Dedifferentiated amniotic fluid mesenchymal stem cell (primary cell): ENCODE results near the gene ZFHX2.

Experiments used
- DNase-seq: peaks from one replicate; pipeline ENCODE4 v3.0.0-alpha.2; 2016; ENCODE audit errors: extremely low spot score

Gene ZFHX2

DNA sequence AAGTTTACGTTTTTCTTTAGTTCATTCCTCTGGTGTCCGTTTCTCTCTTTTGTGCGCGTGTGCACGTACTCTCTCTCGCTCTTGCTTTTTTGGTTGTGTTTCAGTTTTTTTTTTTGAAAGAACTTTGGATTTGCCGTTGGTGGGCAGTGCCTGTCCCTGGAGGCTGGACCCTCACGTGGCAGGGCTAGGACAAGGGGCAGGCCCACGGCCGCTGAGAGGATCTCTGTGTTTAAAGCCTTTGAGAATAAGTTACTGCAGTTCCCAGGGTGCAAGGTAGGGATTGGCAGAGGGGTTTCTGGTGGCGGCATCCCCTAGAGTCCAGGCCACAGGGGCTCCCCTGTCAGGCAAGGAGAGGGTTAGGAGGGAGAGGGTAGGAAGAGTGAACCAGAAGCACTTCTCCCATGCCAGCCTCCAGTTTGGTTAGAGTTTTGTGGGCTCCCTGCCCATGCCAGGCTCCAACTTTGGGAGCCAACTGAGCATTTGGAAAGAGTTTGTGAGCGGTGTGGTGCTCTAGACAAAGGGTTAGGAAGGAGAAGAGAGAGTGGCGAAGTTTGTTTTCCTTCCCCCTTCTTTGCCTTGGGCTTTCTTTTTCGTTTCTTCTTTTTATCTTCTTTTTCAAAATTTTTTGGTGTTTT, 30.5 kb downstream of the ZFHX2 start:
- DNase-seq = no peak

GRCh38 chr14:23518709-23519108, 32.9 kb downstream of the ZFHX2 start:
- no peak for DNase-seq

- no peak for DNase-seq
Observed at GRCh38 chr14:23517650-23518326, 33.8 kb downstream of the ZFHX2 start.

- DNase-seq = no peak
Observed at GRCh38 chr14:23514644-23514957, 37.0 kb downstream of the ZFHX2 start.

DNA sequence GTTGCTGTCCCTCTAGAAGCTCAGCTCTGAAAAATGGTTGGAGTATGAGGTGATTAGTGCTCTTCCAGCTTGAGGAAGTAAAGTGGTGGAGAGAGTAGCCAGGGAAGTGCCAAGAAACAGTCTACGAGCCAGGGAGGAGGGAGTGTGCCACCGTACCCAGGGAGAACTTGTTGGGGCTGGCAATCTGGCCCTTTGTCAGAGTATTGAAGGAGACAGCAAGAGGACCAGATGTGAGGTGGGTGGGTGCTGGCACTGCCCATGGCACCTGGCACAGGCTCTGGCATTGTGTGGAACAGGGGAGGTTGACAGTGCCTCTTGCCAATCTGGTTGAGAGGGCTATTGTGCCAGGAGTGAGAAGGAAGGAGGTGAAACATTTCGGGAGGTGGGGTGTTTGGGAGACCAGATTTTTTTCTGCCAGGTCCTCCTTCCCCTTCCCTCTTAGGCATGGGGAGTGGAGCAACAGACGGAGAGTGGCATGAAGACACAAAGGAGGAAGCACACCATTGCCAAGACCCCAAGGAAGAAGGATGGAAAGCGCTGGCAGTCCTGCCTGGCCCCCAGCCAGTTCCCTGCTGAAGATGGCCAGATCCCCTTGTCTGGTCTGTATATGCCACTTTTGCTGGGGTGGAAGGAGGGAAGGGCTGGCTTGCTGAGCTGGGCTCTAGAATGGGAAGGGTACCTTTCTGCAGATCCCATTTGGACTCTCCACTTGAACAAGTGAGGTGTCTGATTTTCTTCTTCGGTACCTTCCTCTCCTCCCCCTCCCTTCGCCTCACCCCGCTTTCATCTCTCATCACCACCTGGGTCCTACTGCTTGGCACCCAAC, 37.5 kb downstream of the ZFHX2 start:
- no peak for DNase-seq

DNA sequence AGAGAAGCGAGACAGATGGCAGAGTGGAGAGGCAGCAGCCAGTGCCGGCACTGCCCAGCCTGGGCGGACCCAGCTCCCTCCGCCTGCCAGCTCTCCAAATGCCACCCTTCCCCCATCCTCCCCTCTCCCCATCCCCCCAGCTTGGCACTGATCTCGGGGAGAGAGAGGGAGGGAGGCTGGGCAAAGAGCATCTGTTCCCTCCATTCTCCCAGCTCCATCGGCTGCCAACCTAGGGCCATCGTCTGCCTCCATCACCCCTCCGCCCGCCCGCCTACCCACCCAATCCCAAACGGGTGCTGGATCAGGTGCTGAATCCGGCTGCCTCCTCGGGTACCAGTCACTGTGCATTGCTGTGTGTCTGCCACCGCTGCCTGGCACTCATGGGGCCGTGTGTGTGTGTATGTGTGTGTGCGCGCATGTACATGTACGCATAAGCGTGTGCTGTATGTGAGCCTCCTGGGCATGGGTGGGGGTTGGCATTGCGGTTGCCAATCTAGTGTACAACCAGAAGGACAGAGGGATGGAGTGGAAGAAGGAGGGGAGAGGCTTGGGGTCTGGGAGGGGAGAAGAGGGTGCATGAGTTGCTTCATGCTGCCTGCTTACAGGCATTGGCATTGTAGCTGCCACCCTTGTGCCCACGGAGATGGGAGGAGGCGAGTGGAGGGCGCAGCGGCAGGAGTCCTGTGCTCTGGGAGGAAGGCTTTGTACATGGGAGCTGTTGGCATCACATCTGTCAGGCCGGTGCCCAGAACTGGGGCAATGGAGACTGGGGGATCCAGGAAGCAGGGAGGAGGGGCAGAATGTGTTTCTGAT, 38.4 kb downstream of the ZFHX2 start:
- no peak for DNase-seq

- DNase-seq = no peak
Observed at GRCh38 chr14:23512156-23512555, 39.4 kb downstream of the ZFHX2 start.

DNA sequence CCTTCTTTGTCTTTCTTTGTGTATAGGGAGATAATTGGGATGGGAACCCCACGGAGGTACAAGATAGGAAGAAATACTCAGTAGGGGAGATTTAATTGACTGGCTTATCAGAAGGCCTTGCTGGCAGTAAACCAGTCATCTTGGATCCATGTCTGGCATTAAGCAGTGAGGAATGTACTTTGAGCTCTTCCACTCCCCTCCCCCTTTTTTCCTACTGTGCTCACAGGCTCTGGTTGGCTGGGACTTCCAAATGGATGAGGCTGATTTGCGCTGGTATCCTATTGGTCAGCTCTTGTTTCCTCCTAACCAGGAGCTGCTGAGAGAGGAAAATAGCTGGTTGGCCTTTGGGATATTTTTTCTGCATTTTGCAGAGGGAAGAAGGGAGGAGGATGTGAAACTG, 57.3 kb downstream of the ZFHX2 start:
- DNase-seq = no peak

GRCh38 chr14:23492618-23493272, 58.8 kb downstream of the ZFHX2 start:
- DNase-seq = no peak

- no peak for DNase-seq
Observed at GRCh38 chr14:23487216-23487615, 64.3 kb downstream of the ZFHX2 start.

DNA sequence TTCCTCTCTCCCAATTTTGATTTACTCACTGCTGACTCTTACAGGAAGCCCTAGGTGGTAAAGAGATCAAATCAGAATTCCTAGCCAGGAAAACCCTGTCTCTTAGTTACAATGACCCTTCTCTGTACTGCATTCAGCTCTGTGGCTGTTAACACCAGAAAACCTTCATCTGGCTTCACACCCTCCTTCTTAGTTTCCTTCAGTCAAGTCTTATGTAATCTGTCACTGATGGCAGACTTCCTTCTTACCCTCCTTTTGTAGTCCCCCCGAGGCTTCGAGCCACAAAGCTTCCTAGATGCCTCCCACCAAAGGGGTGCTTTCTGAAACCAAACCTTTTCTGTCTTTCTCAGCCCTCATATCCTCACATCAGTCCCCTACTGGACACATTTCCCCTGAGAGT, 65.5 kb downstream of the ZFHX2 start:
- no peak for DNase-seq

- no peak for DNase-seq
Observed at GRCh38 chr14:23485326-23485725, 66.2 kb downstream of the ZFHX2 start.

DNA sequence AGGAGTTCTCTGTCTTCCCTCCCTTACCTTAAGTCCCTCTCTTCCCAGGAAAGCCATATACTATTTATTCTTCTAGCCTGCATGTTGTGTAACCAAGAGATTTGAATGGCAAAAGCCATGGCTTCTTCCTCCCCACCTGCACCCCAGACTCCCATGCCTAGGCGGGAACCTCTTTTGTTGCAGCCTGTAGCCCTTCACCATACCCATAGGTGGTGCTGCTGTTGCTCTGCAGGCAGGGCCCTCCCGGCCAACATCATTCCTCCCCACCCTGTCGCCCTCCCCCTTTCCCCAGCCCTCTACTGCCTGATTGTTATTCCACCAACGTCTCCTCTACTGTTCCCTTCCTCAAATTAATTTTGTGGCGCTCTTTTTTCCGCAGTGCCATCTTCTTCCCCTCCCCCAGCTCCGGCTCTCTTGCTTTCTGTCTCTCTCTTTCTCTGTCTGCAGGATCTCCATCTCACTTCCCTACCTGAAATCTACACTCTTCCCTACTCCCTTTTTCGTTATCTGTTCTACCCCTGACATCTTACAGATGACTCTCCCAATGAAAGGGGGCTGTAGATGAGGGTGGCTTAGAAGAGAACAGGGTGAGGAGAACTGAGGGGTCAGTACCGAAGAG, 68.2 kb downstream of the ZFHX2 start:
- no peak for DNase-seq

DNA sequence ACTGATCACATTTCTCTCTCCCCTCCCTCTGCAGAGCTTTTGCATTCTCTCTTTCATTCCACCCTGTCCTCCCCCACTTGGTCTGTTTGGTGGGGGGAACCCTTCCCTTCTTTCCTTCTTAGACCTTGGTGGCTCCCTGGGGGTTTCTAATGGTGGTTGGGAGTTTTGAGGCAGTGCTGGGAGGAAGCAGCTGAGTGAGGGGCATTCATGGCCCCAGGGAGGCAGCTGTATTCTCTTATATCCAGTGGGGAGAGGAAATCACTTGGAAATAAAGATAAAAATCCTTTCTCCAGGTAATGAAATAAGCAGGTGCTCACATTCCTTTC, 68.8 kb downstream of the ZFHX2 start:
- DNase-seq = no peak

GRCh38 chr14:23481979-23482822, 69.4 kb downstream of the ZFHX2 start:
- no peak for DNase-seq

- DNase-seq = no peak
Observed at GRCh38 chr14:23481362-23481970, 70.1 kb downstream of the ZFHX2 start.

GRCh38 chr14:23478109-23478759, 73.3 kb downstream of the ZFHX2 start:
- peak; percentile 80 for DNase-seq

DNA sequence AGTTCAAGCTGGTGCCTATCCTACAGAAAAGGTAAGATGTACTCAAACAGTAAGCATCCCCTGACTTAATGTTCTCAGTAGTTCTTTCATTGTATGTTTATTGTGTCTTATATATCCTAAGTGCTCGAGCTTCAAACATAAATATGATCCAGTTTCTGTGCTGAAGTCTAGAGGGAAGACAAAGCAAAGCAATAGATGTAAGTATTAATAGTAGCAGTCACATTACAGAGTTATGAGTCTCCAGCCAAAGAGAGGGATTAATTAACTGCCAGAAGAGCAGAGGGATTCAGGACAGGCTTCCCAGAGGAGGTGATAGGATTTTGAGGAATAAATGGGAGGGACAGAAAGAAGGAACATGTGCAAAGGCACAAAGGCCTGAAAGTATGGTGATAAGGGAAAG, 80.6 kb downstream of the ZFHX2 start:
- no peak for DNase-seq
